MG63 (cell line): ENCODE data around the gene TMEM253. TPM values are rescaled to one million over a fixed set of nuclear protein-coding genes. Genes with fewer than 3 reads are reported as not detected.

Source experiments
- DNase-seq: peaks from one replicate; pipeline ENCODE4 v3.0.0-alpha.2; 2020
- H3K27me3 ChIP-seq: fragments of 250-450 bp; sonication (Bioruptor Pico); 2 replicates; pipeline ENCODE4 v1.5.1; 2020; ENCODE audit warnings: mild to moderate bottlenecking, moderate library complexity
- H3K36me3 ChIP-seq: fragments of 250-450 bp; sonication (Bioruptor Pico); 2 replicates; pipeline ENCODE4 v1.5.1; 2020; ENCODE audit warnings: mild to moderate bottlenecking, moderate library complexity
- H3K4me3 ChIP-seq: fragments of 250-450 bp; sonication (Bioruptor Pico); 2 replicates; pipeline ENCODE4 v1.5.1; 2020; ENCODE audit warnings: mild to moderate bottlenecking, moderate library complexity
- H3K9me3 ChIP-seq: fragments of 250-450 bp; sonication (Bioruptor Pico); 2 replicates; pipeline ENCODE4 v1.5.1; 2020; ENCODE audit warnings: mild to moderate bottlenecking, moderate library complexity
- total RNA-seq: library from RNA; depleted of rRNA; stranded (reverse); fragments of >200 nt; shearing (Covaris generic); gene quantifications from 2 replicates; pipeline ENCODE4 v1.2.3, GENCODE V29; 2014; ENCODE audit warnings: low replicate concordance

Gene TMEM253
- total RNA-seq, 1 experiment from 2014 or later: not detected

GRCh38 chr14:21083565-21084325 is 17.1 kb upstream of the TMEM253 start:
- no peaks in the 10 kb centered on the region for H3K27me3 ChIP-seq
- no peak overlapping the region for H3K4me3 ChIP-seq
- no peak for DNase-seq
- no peaks in the 10 kb centered on the region for H3K36me3 ChIP-seq
- no peaks in the 10 kb centered on the region for H3K9me3 ChIP-seq

DNA sequence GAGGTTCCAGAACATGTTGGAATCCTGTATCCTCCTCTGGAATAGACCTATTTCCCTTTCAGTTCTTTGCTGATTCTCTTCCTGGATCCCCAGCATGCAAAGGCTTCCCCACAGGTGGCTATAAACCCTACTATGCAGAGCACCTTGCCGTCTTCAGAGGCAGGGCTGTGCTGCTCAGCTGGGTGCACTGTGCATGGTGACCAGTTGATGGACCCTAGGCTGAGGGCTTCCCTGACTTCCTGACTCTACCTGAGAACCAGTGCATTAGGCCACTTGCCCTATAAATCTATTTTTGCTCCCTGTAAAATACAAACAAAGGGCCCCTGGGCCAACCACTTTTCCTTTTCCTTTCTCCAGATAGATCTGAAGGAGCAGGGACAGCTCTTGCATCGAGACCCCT is 16.5 kb upstream of the TMEM253 start:
- Histone ChIP-seq H3K27me3 (no peaks in the 10 kb centered on the region), H3K36me3 (no peaks in the 10 kb centered on the region), H3K9me3 (no peaks in the 10 kb centered on the region), H3K4me3 (no peak overlapping the region)
- DNase-seq: no peak

DNA sequence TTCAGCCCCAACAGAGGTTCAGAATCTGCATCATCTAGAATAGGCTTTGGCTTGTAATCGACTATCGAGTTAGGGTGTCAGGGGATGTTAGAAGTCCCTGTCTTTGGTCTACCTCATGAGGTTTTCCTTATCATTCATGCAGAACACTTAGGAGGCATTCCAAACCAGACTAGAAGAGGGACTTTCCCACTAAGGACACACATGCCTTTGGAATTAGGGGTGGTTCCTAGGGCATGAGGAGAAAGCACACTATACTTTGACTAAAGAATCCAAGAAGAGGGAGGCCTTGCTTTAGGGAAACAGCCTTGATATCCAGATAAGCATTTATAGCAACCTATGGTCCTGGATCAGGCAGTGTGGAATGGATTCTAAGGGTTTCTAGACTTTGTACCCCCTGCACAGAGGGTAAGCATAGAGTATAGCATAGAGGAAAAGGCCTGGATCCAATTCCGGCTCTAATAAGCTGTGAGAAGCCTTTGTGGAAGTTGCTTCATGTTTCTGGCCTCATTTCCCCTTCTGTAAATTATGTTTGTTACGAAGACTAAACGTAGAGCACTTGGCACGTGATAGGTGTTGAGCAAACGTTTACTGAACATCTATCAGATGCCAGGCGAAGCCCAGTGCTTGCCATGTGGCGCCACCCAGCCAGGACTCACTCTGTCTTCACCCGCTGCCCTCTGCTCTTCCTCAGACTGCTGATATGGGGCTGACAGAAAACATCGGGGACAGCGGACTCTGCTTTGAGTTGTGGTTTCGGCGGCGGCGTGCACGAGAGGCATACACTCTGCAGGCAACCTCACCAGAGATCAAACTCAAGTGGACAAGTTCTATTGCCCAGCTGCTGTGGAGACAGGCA is 15.6 kb upstream of the TMEM253 start:
- H3K36me3 ChIP-seq: no peaks in the 10 kb centered on the region
- no peak for DNase-seq
- H3K9me3 ChIP-seq: no peaks in the 10 kb centered on the region
- no peaks in the 10 kb centered on the region for H3K27me3 ChIP-seq
- no peak overlapping the region for H3K4me3 ChIP-seq

DNA sequence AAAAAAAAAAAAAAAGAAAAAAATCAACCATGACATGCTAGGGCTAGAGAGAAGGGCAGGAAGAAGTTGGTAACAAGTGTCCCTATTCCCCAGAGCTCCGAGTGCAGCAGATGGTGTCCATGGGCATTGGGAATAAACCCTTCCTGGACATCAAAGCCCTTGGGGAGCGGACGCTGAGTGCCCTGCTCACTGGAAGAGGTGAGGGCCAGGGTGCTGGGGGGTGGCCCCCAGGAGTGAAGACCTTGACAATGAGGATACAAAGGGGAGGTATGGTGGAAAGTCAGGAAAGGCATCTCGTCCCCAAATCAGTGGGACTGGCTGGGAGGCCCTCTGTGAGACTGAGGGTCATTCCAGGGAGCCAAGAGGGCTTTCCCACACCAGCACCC is 14.0 kb upstream of the TMEM253 start:
- DNase-seq: no peak
- no peaks in the 10 kb centered on the region for H3K9me3 ChIP-seq
- H3K36me3 ChIP-seq: no peaks in the 10 kb centered on the region
- no peaks in the 10 kb centered on the region for H3K27me3 ChIP-seq
- H3K4me3 ChIP-seq: no peak overlapping the region

DNA sequence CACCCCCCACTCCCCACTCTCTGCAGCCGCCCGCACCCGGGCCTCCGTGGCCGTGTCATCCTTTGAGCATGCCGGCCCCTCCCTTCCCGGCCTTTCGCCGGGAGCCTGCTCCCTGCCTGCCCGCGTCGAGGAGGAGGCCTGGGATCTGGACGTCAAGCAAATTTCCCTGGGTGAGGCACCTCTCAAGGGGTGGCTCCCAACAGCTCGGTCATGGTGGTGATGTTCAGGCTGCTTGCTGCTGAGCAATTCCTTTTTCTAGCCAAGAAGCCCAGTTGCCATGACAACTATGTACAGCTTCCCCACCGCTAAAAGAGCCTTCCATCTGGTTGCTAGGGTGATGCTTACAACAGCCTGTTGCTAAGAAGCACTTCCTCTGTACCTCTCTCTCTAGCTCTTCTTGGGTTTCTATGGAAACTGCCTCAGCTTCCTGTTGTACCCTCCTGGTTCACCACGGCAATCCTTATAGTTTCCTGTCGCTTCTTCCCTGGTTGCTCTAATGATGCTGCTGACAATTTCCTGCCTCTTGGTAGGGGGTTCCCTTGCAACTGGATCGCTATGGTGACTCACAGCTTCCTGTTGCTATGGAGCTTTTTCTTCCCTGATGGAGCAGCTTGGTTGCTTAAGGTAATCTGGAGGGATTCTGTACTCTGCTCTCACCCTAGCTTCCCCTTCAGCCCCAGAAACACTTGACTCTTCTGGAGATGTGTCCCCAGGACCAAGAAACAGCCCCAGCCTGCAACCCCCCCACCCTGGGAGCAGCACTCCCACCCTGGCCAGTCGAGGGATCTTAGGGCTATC is 13.4 kb upstream of the TMEM253 start:
- Histone ChIP-seq H3K9me3 (no peaks in the 10 kb centered on the region), H3K36me3 (no peaks in the 10 kb centered on the region), H3K27me3 (no peaks in the 10 kb centered on the region), H3K4me3 (no peak overlapping the region)
- no peak for DNase-seq

- no peaks in the 10 kb centered on the region for H3K36me3 ChIP-seq
- no peaks in the 10 kb centered on the region for H3K27me3 ChIP-seq
- DNase-seq: no peak
- no peak overlapping the region for H3K4me3 ChIP-seq
- H3K9me3 ChIP-seq: no peaks in the 10 kb centered on the region
These were observed 12.2 kb upstream of the TMEM253 start for GRCh38 chr14:21088687-21089086.

DNA sequence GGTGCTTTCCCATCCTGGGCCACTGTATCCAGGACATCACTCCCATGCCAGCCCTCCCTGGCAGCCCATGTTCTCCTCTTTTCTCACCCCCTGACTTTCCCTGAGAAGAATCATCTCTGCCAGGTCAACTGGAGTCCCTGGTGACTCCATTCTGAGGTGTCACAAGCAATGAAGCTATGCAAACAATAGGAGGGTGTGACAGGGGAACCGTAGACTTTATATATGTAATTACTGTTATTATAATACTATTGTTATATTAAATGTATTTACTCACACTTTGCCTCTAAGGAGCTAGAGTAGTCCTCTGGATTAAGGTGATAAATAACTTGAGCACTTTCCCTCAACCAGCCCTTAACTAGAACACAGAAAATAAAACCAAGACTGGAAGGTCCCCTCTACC is 11.6 kb upstream of the TMEM253 start:
- no peak for DNase-seq
- H3K4me3 ChIP-seq: no peak overlapping the region
- no peaks in the 10 kb centered on the region for H3K9me3 ChIP-seq
- no peaks in the 10 kb centered on the region for H3K36me3 ChIP-seq
- no peaks in the 10 kb centered on the region for H3K27me3 ChIP-seq

- no peak overlapping the region for H3K4me3 ChIP-seq
These were observed 11.0 kb upstream of the TMEM253 start for GRCh38 chr14:21089877-21090193.

DNA sequence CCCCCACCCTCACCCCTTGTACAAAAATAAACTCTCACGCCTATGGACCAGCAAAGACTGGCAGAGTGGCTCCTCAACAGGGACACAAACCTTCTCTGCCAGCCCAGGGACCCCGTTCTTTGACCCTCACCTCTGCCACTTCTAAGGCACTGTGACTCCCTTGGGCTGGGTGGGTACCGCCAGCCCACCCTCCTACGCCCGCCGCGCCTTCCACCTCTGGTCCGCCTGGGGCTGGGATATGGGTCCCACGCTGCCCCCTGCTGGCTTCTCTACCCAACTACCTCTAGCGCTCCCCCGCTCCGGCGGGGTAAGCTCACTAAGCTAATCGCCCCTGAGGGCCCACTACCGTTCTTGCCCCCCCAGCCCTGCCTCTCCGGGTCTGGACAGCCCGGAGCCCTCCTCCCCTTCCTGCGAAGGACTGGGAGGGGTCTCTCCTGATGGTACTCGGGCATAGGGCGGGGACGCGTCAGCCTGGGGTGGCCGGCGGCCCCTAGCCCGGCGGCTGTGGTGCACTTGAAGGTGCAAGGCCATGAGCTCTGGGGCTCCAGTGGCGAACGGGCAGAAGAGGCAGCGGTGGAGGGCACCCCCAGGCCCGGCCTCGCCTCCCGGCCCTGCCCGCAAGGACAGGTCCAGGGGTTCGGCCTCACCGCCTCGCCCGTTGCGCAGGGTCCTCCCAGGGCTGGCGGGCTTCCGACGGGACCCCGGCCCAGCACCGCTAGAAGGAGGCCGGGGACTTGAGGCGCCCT is 10.5 kb upstream of the TMEM253 start:
- H3K36me3 ChIP-seq: no peaks in the 10 kb centered on the region
- H3K9me3 ChIP-seq: no peaks in the 10 kb centered on the region
- no peaks in the 10 kb centered on the region for H3K27me3 ChIP-seq
- no peak for DNase-seq
- no peak overlapping the region for H3K4me3 ChIP-seq

More at GRCh38 chr14:21089877-21090193, 11.0 kb upstream of the TMEM253 start:
- Histone ChIP-seq H3K36me3 (no peaks in the 10 kb centered on the region), H3K9me3 (no peaks in the 10 kb centered on the region), H3K27me3 (no peaks in the 10 kb centered on the region)
- no peak for DNase-seq

GRCh38 chr14:21090940-21091663 is 9.8 kb upstream of the TMEM253 start:
- Histone ChIP-seq H3K4me3 (no peak overlapping the region), H3K36me3 (no peaks in the 10 kb centered on the region), H3K9me3 (no peaks in the 10 kb centered on the region), H3K27me3 (no peaks in the 10 kb centered on the region)
- no peak for DNase-seq

GRCh38 chr14:21091821-21092272 is 9.0 kb upstream of the TMEM253 start:
- no peak for DNase-seq
- no peak overlapping the region for H3K4me3 ChIP-seq
- H3K9me3 ChIP-seq: no peaks in the 10 kb centered on the region
- no peaks in the 10 kb centered on the region for H3K27me3 ChIP-seq
- no peaks in the 10 kb centered on the region for H3K36me3 ChIP-seq

GRCh38 chr14:21092273-21093011 is 8.4 kb upstream of the TMEM253 start:
- Histone ChIP-seq H3K36me3 (no peaks in the 10 kb centered on the region), H3K27me3 (no peaks in the 10 kb centered on the region), H3K9me3 (no peaks in the 10 kb centered on the region), H3K4me3 (no peak overlapping the region)
- DNase-seq: peak; percentile 49

GRCh38 chr14:21093018-21093417 is 7.8 kb upstream of the TMEM253 start:
- no peak for DNase-seq
- no peaks in the 10 kb centered on the region for H3K36me3 ChIP-seq

DNA sequence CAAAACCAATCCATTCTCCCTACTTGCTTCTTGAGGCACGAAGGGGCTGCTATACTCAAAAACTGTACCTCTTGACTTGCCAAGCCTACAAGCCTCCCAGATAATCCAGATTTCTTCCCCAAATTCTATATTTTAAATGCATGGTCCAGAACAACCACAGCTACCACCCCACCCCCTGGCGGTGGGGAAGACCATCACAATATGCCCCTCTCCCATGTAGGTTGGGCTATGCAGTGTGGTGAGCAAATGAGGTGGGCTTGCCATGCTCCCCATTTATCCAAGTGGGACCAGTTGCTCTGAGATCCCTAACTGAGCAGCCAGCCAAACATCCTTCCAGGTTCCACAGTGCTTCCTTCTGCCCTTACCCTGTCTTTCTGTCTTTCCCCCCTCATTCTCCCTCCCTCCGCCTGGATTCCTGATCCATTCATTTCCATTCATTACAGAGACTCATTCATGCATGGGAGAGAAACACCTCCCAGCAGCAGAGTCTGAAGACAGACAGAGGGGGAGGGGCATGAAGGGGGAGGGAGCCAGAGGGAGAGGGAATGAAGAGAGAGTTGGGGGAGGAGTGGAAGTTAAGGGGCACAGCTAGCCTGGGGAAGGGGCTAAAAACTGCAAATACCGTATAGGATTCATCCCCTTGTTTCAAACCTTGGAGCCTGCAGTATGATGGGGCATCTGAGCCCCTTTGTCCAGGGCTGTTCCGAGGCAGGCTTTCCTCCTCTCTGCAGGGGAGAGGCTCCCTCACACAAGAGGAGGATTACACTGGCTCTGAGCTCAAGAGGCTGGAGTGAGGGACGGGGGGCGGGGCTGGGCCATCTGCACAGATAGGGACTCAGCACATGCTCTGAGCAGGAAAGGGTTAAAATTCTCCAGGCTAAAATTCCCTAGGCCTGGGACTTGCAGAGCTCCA is 6.8 kb upstream of the TMEM253 start:
- Histone ChIP-seq H3K4me3 (no peak overlapping the region), H3K27me3 (no peaks in the 10 kb centered on the region), H3K36me3 (no peaks in the 10 kb centered on the region), H3K9me3 (no peaks in the 10 kb centered on the region)
- DNase-seq: no peak

More at GRCh38 chr14:21093018-21093417, 7.8 kb upstream of the TMEM253 start:
- Histone ChIP-seq H3K9me3 (no peaks in the 10 kb centered on the region), H3K4me3 (no peak overlapping the region), H3K27me3 (no peaks in the 10 kb centered on the region)
